OCI-LY1 (cell line): ENCODE results near the gene KIF23.
A peak's percentile ranks its signal among the peaks of the same experiment; 100 is the strongest.
"Not testable (repeated sequence)": the region's sequence is repeated elsewhere in the genome, so short reads cannot be mapped to it uniquely, and the experiment has no call there.

ENCODE experiments used
- H2AFZ ChIP-seq: fragments of 200-600 bp; sonication (generic), shearing (Covaris generic); 2 replicates; pipeline ENCODE4 v1.6.0; 2014; ENCODE audit warnings: antibody characterized with exemption, mild to moderate bottlenecking, low read length
- H3F3A ChIP-seq: fragments of 200-600 bp; sonication (generic), shearing (Covaris generic); 2 replicates; pipeline ENCODE4 v1.6.0; 2014; ENCODE audit warnings: mild to moderate bottlenecking, antibody characterized with exemption, low read length, moderate library complexity; ENCODE audit not compliant: insufficient read depth
- H3K27ac ChIP-seq: fragments of 200-600 bp; sonication (generic); 2 replicates; pipeline ENCODE4 v1.5.1; 2014; ENCODE audit warnings: low read length, mixed run types, mild to moderate bottlenecking, low read depth; ENCODE audit not compliant: poor library complexity, severe bottlenecking
- H3K27me3 ChIP-seq: fragments of 200-600 bp; sonication (generic); 2 replicates; pipeline ENCODE4 v1.6.0; 2014; ENCODE audit warnings: antibody characterized with exemption, mild to moderate bottlenecking, low read length, moderate library complexity; ENCODE audit not compliant: insufficient read depth
- H3K36me3 ChIP-seq: fragments of 200-600 bp; sonication (generic); 2 replicates; pipeline ENCODE4 v1.6.1; 2014; ENCODE audit warnings: mild to moderate bottlenecking, antibody characterized with exemption, low read length, moderate library complexity, mixed read lengths; ENCODE audit not compliant: insufficient read depth
- H3K4me1 ChIP-seq: fragments of 200-600 bp; sonication (generic); 2 replicates; pipeline ENCODE4 v1.5.1; 2014; ENCODE audit warnings: mild to moderate bottlenecking, low read length, moderate library complexity; ENCODE audit not compliant: insufficient read depth, severe bottlenecking
- H3K4me2 ChIP-seq: fragments of 200-600 bp; sonication (generic), shearing (Covaris generic); 2 replicates; pipeline ENCODE4 v1.6.1; 2014; ENCODE audit warnings: low read length
- H3K4me3 ChIP-seq: fragments of 200-600 bp; sonication (generic); 2 replicates; pipeline ENCODE4 v1.5.1; 2014; ENCODE audit warnings: low read length, low read depth, mild to moderate bottlenecking, mixed read lengths; ENCODE audit not compliant: poor library complexity, severe bottlenecking
- H3K79me2 ChIP-seq: fragments of 200-600 bp; shearing (Covaris generic); 2 replicates; pipeline ENCODE4 v1.6.1; 2016; ENCODE audit warnings: mixed run types, low read length, mixed read lengths; ENCODE audit not compliant: insufficient read depth
- H3K9ac ChIP-seq: fragments of 200-600 bp; sonication (generic), shearing (Covaris generic); 2 replicates; pipeline ENCODE4 v1.6.1; 2014; ENCODE audit warnings: mild to moderate bottlenecking, low read length, mixed read lengths
- H3K9me2 ChIP-seq: fragments of 200-600 bp; sonication (generic), shearing (Covaris generic); 2 replicates; pipeline ENCODE4 v1.6.1; 2014; ENCODE audit warnings: low read depth, mild to moderate bottlenecking, low read length, mixed read lengths
- H3K9me3 ChIP-seq: fragments of 200-600 bp; shearing (Covaris generic); 2 replicates; pipeline ENCODE4 v1.6.1; 2014; ENCODE audit warnings: low read length, mixed read lengths
- H4K20me1 ChIP-seq: fragments of 200-600 bp; sonication (generic), shearing (Covaris generic); 2 replicates; pipeline ENCODE4 v1.6.0; 2016; ENCODE audit warnings: mild to moderate bottlenecking, low read length; ENCODE audit not compliant: insufficient read depth
- CTCF ChIP-seq: fragments of 200-600 bp; sonication (generic), shearing (Covaris generic); IDR thresholded peaks from 2 replicates; pipeline ENCODE4 v1.5.1; 2017; ENCODE audit warnings: mild to moderate bottlenecking, antibody characterized with exemption, low read length, moderate library complexity, mixed read lengths
- EZH2 ChIP-seq: fragments of 200-600 bp; sonication (generic), shearing (Covaris generic); IDR thresholded peaks from 2 replicates; pipeline ENCODE4 v1.8.0; 2017; ENCODE audit warnings: borderline replicate concordance, mixed run types, mild to moderate bottlenecking, antibody characterized with exemption, low read length, moderate library complexity, mixed read lengths

The KIF23 gene

GRCh38 chr15:69444686-69445085, 30.5 kb downstream of the KIF23 start:
- H3K4me3 ChIP-seq, result no peak overlapping the region
- H3K36me3 ChIP-seq, result peaks cover 79% of the 10 kb centered on the region
- TF ChIP-seq CTCF, result no peak
- TF ChIP-seq EZH2, result no peak
- no peak overlapping the region for H3K4me2 ChIP-seq
- no peaks in the 10 kb centered on the region for H3K27me3 ChIP-seq
- peaks cover 13% of the 10 kb centered on the region for H3K4me1 ChIP-seq
- no peaks in the 10 kb centered on the region for H3K9me2 ChIP-seq
- no peak overlapping the region for H2AFZ ChIP-seq
- no peaks in the 10 kb centered on the region; the same call in 1 of the 2 replicates for H3F3A ChIP-seq
- no peaks in the 10 kb centered on the region for H3K79me2 ChIP-seq
- H3K27ac ChIP-seq, result no peak overlapping the region
- H3K9me3 ChIP-seq, result no peaks in the 10 kb centered on the region
- H4K20me1 ChIP-seq, result no peaks in the 10 kb centered on the region
- no peak overlapping the region for H3K9ac ChIP-seq

- no peak overlapping the region for H3K27ac ChIP-seq
- TF ChIP-seq EZH2, result no peak
- no peak for TF ChIP-seq CTCF
- H3K4me1 ChIP-seq, result peaks cover 18% of the 10 kb centered on the region
- no peak overlapping the region for H3K4me2 ChIP-seq
- H3K9me2 ChIP-seq, result no peaks in the 10 kb centered on the region
- H3K9me3 ChIP-seq, result no peaks in the 10 kb centered on the region
- no peak overlapping the region for H2AFZ ChIP-seq
- H3K9ac ChIP-seq, result no peak overlapping the region
- H3K36me3 ChIP-seq, result peaks cover 58% of the 10 kb centered on the region
- H3F3A ChIP-seq, result no peaks in the 10 kb centered on the region; the same call in 1 of the 2 replicates
- no peak overlapping the region for H3K4me3 ChIP-seq
- no peaks in the 10 kb centered on the region for H3K79me2 ChIP-seq
- no peaks in the 10 kb centered on the region for H3K27me3 ChIP-seq
- no peaks in the 10 kb centered on the region for H4K20me1 ChIP-seq
Observed at GRCh38 chr15:69446953-69447352, 32.8 kb downstream of the KIF23 start.

DNA sequence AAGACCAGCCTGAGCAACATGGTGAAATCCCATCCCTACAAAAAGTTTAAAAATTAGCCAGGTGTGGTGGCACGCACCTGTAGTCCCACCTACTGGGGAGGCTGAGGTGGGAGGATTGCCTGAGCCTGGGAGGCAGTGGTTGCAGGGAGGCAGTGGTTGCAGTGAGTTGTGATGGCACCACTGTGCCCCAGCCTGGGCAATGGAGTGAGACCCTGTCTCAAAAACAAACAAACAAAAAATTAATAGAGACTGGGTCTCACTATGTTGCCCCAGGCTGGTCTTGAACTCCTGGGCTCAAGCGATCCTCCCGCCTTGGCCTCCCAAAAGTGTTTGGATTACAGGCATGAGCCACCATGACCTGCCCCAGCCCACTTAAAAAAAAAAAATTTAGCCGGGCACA, 36.1 kb downstream of the KIF23 start:
- not testable (repeated sequence) for H3K4me2 ChIP-seq, H3K4me3 ChIP-seq, H3K9ac ChIP-seq, H3K9me3 ChIP-seq, H3K9me2 ChIP-seq, H2AFZ ChIP-seq, H3K27me3 ChIP-seq, H3K27ac ChIP-seq, H4K20me1 ChIP-seq
- Histone ChIP-seq H3K79me2 (peaks cover 25% of the 10 kb centered on the region), H3F3A (peaks cover 10% of the 10 kb centered on the region), H3K4me1 (peaks cover 26% of the 10 kb centered on the region), H3K36me3 (peaks cover 54% of the 10 kb centered on the region)

- Histone ChIP-seq H3K9me3 (no peaks in the 10 kb centered on the region), H3K4me3 (peak overlapping the region; percentile 100), H3F3A (peaks cover 14% of the 10 kb centered on the region), H3K9me2 (no peaks in the 10 kb centered on the region), H3K27me3 (no peaks in the 10 kb centered on the region), H2AFZ (no peak overlapping the region), H3K4me2 (peak overlapping the region; percentile 65), H3K4me1 (peaks cover 28% of the 10 kb centered on the region), H3K36me3 (peaks cover 55% of the 10 kb centered on the region), H3K27ac (no peak overlapping the region), H3K79me2 (peaks cover 25% of the 10 kb centered on the region), H4K20me1 (no peaks in the 10 kb centered on the region), H3K9ac (peak overlapping the region; percentile 71; the same call in 1 of the 2 replicates)
- TF ChIP-seq CTCF (no peak), EZH2 (no peak)
Observed at GRCh38 chr15:69450968-69451695, 37.0 kb downstream of the KIF23 start.
